Activated T-helper 1 cell treated with anti-CD3 and anti-CD28 coated beads, Interleukin-12 subunit alpha, Interleukin-12 subunit beta, Interleukin-2, Interleukin-4 antibody, amounts not matched to agents 30 ng/mL and 10 ng/mL and 1 ng/mL, durations not matched to agents 14 hours and 24 hours and 36 hours (primary cell): ENCODE measurements around the gene CLCNKA. TPM values are rescaled to one million over a fixed set of nuclear protein-coding genes. Genes with fewer than 3 reads are reported as not detected.

ENCODE experiments used
- DNase-seq: peaks from one replicate; pipeline ENCODE4 v3.0.0; 2021; ENCODE audit warnings: low spot score
- H3K27ac Mint-ChIP-seq: one replicate; pipeline ENCODE4 v1.8.0; 2021; ENCODE audit warnings: mild to moderate bottlenecking, mixed read lengths
- H3K27me3 Mint-ChIP-seq: one replicate; pipeline ENCODE4 v1.8.0; 2022; ENCODE audit warnings: mild to moderate bottlenecking, moderate library complexity, mixed read lengths; ENCODE audit not compliant: insufficient read depth
- H3K36me3 Mint-ChIP-seq: one replicate; pipeline ENCODE4 v1.8.0; 2021; ENCODE audit warnings: low read depth, mixed read lengths
- H3K4me1 Mint-ChIP-seq: one replicate; pipeline ENCODE4 v1.8.0; 2021; ENCODE audit warnings: low read depth, mixed read lengths
- H3K4me3 Mint-ChIP-seq: one replicate; pipeline ENCODE4 v1.8.0; 2021; ENCODE audit warnings: mild to moderate bottlenecking, moderate library complexity, mixed read lengths
- H3K9me3 Mint-ChIP-seq: one replicate; pipeline ENCODE4 v1.8.0; 2021; ENCODE audit warnings: mixed read lengths
- intact Hi-C: fragments of 100-400 bp; cut with micrococcal nuclease; formaldehyde crosslinking; loops from one replicate; pipeline ENCODE4 v1.15.1; 2024
- total RNA-seq: library from RNA; stranded (reverse); gene quantifications from 2 replicates; pipeline ENCODE4 v1.2.3, GENCODE V29; 2022

CLCNKA gene
- total RNA-seq, 1 donor from 2014 or later = not detected

DNA sequence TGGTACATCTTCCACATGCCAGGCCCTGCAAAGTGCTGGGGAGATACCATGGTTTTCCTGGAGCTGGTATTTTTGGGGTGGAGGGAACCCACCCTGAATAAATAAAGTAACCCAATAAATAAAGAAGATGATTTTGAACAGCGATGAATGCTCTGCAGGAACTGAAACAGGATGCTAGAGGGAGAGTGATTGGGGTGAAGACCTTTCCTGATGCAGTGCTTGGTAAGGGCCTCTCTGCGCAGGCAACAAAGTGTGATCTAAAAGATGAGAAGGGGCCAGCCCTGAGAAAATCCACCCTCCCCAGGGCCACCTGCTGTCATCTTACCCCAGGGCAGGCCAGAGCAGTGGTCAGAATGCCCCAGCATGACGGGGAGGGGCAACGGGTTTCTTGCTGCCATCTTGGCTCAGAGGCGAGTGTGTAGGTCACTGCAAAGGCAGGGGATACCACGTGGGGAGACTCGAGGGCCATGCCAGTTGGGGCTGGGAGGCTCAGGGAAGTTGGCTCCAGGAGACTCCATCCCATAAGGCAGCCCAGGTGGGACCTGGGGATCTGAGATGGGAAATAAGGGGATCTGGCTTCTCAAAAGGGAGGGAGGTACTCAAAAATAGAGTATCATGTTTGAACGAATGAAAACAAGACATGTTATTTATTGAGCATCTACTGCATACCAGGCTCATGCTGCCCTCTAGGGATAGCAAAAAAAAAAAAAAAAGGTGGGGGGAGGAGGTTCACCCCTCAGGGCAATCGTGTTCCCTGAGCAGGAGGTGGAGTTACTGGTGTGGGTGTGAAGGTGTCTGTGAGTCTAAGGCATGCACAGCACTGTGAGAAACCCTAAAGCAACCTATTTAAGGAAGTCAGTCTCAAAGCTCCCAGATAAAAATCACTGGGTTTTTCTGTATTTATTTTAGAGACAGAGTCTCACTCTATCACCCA, 15.0 kb upstream of the CLCNKA start:
- Mint-ChIP-seq H3K27me3 (no peaks in the 10 kb centered on the region), H3K4me3 (no peak overlapping the region), H3K36me3 (no peaks in the 10 kb centered on the region), H3K4me1 (peaks cover 19% of the 10 kb centered on the region), H3K9me3 (no peaks in the 10 kb centered on the region), H3K27ac (no peak overlapping the region)
- DNase-seq = no peak
- intact Hi-C loops = loop anchor here (2.0 to 5.0 kb wide), 3 partner anchors 54 to 204 kb away; no protein-coding TSS in a partner anchor

GRCh38 chr1:16007671-16008341, 14.0 kb upstream of the CLCNKA start:
- Mint-ChIP-seq H3K27ac (no peak overlapping the region), H3K9me3 (no peaks in the 10 kb centered on the region), H3K4me1 (peaks cover 23% of the 10 kb centered on the region), H3K4me3 (no peak overlapping the region), H3K27me3 (no peaks in the 10 kb centered on the region), H3K36me3 (no peaks in the 10 kb centered on the region)
- intact Hi-C loops = loop anchor here (2.0 to 5.0 kb wide), 3 partner anchors 55 to 205 kb away; no protein-coding TSS in a partner anchor
- no peak for DNase-seq

DNA sequence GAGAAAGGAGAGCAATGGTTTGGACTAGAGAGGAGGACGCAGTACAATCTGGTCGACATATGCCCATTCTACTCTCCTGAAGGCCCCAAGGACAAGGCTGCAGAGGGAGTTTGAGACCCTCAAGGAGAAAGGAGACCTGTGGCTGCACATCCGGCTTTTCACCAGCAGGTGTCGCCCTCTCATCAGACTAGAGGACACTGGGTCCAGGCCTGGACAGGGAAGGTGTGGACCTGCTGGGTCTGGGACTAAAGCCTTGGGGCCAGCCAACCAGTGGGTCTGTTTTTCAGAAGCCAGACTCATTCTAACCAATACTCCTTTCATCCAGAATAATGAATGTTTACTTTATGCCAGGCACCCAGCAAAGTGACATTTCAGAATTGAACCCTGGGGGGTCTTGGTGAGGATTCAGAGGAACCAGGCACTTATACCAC, 12.8 kb upstream of the CLCNKA start:
- no peak overlapping the region for H3K4me3 Mint-ChIP-seq
- peak; percentile 55 for DNase-seq
- intact Hi-C loops = loop anchor here (1.0 to 5.0 kb wide), 5 partner anchors 24 to 217 kb away; no protein-coding TSS in a partner anchor
- no peaks in the 10 kb centered on the region for H3K36me3 Mint-ChIP-seq
- H3K27me3 Mint-ChIP-seq = no peaks in the 10 kb centered on the region
- H3K9me3 Mint-ChIP-seq = no peaks in the 10 kb centered on the region
- H3K4me1 Mint-ChIP-seq = peaks cover 29% of the 10 kb centered on the region
- H3K27ac Mint-ChIP-seq = no peak overlapping the region

- Mint-ChIP-seq H3K27ac (no peak overlapping the region), H3K36me3 (no peaks in the 10 kb centered on the region), H3K4me1 (peaks cover 35% of the 10 kb centered on the region), H3K4me3 (no peak overlapping the region), H3K27me3 (no peaks in the 10 kb centered on the region), H3K9me3 (no peaks in the 10 kb centered on the region)
- DNase-seq = no peak
- intact Hi-C loops = loop anchor here (1.0 to 5.0 kb wide), 5 partner anchors 24 to 217 kb away; no protein-coding TSS in a partner anchor
These were observed 12.2 kb upstream of the CLCNKA start for GRCh38 chr1:16009678-16010077.

GRCh38 chr1:16010837-16011236, 11.0 kb upstream of the CLCNKA start:
- Mint-ChIP-seq H3K4me3 (no peak overlapping the region), H3K36me3 (no peaks in the 10 kb centered on the region), H3K27ac (no peak overlapping the region), H3K9me3 (no peaks in the 10 kb centered on the region), H3K27me3 (no peaks in the 10 kb centered on the region), H3K4me1 (peaks cover 36% of the 10 kb centered on the region)
- intact Hi-C loops = no loop called here
- no peak for DNase-seq

DNA sequence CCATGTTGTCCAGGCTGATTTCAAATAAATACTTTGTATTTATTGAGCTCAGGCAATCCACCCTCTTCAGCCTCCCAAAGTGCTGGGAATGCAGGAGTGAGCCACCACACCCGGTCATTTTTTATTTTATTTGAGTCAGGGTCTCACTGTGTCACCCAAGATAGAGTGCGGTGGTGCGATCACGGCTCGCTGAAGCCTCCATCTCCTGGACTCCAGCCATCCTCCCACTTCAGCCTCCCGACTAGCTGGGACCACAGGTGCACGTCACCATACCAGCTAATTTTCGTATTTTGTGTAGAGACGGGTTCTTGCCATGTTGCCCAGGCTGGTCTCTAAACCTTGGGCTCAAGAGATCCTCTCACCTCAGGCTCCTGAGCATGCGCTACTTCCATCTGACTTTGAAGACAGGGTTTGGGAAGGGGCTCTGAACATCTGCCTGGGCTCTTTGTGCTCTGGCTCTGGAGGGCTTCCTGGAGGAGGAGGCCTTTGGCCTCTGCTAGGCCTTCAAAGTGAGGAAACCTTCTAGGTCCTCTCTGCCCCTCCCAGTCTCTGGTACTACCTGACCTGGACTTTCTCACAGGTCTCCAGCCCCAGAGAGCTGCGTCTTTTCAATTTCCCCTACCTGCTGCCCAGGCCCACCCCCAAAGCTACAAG, 9.8 kb upstream of the CLCNKA start:
- intact Hi-C loops = no loop called here
- no peaks in the 10 kb centered on the region for H3K9me3 Mint-ChIP-seq
- peaks cover 27% of the 10 kb centered on the region for H3K4me1 Mint-ChIP-seq
- H3K4me3 Mint-ChIP-seq = no peak overlapping the region
- H3K27ac Mint-ChIP-seq = no peak overlapping the region
- no peaks in the 10 kb centered on the region for H3K27me3 Mint-ChIP-seq
- no peaks in the 10 kb centered on the region for H3K36me3 Mint-ChIP-seq
- DNase-seq = no peak

- H3K36me3 Mint-ChIP-seq = no peaks in the 10 kb centered on the region
- no peak for DNase-seq
- no peaks in the 10 kb centered on the region for H3K27me3 Mint-ChIP-seq
- no peak overlapping the region for H3K4me3 Mint-ChIP-seq
- H3K27ac Mint-ChIP-seq = no peak overlapping the region
- intact Hi-C loops = no loop called here
- no peaks in the 10 kb centered on the region for H3K9me3 Mint-ChIP-seq
- H3K4me1 Mint-ChIP-seq = peaks cover 23% of the 10 kb centered on the region
These were observed 9.1 kb upstream of the CLCNKA start for GRCh38 chr1:16012590-16013219.

DNA sequence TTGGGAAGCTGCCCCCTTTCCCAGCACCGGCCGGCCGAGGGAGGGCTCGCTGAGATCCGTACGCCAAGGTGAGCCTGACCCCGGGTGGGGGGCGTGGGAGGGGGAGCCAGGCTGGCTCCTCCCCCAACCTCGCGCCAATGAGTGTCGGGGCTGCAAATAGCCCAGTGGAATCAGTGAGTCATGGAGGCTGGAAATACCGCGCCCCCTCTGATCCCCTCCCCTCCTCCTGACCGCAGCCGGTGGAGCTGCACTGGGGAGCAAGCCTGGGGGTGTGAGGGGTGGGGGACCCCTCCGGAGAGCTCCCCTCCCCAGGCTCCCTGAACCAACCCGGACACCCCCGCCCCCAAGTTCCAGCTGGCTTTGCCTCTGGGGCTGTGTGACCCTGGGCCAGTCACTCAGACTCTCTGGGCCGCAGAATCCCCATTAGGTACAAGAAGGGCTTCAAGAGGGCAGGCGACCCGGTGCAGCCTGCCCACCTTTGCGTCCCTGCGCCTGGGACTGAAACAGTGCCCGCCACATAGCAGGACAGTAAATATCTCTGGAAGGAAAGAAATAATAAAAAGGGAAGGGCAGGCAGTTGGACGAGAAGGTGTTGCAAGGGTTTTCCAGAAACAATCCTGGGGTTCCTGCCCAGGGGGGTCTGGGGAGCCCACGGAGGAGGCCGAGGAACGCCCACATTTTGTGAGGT, 8.5 kb upstream of the CLCNKA start:
- no peaks in the 10 kb centered on the region for H3K27me3 Mint-ChIP-seq
- H3K36me3 Mint-ChIP-seq = no peaks in the 10 kb centered on the region
- DNase-seq = no peak
- no peak overlapping the region for H3K4me3 Mint-ChIP-seq
- intact Hi-C loops = no loop called here
- no peaks in the 10 kb centered on the region for H3K9me3 Mint-ChIP-seq
- H3K27ac Mint-ChIP-seq = peak overlapping the region; percentile 43
- H3K4me1 Mint-ChIP-seq = peaks cover 17% of the 10 kb centered on the region

DNA sequence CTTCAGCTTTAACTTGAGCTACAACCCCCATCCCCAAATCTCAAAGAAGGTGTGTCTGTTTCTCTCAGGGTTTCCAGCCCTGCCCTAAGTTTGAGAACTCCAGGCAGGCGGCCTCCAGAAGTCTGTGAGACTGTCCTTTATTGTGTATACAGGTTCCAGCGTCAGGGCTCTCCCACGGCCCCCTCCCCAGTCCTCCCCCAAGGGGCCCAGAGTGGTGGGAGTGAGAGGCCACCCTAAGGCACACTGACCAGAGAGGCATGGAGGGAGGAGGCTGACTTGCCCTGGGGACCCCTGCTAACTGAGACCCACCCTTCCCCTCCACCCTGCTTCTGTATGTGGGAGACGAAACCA, 8.0 kb upstream of the CLCNKA start:
- Mint-ChIP-seq H3K27ac (no peak overlapping the region), H3K4me1 (peaks cover 17% of the 10 kb centered on the region), H3K9me3 (no peaks in the 10 kb centered on the region), H3K36me3 (no peaks in the 10 kb centered on the region), H3K27me3 (no peaks in the 10 kb centered on the region), H3K4me3 (no peak overlapping the region)
- intact Hi-C loops = no loop called here
- DNase-seq = no peak

DNA sequence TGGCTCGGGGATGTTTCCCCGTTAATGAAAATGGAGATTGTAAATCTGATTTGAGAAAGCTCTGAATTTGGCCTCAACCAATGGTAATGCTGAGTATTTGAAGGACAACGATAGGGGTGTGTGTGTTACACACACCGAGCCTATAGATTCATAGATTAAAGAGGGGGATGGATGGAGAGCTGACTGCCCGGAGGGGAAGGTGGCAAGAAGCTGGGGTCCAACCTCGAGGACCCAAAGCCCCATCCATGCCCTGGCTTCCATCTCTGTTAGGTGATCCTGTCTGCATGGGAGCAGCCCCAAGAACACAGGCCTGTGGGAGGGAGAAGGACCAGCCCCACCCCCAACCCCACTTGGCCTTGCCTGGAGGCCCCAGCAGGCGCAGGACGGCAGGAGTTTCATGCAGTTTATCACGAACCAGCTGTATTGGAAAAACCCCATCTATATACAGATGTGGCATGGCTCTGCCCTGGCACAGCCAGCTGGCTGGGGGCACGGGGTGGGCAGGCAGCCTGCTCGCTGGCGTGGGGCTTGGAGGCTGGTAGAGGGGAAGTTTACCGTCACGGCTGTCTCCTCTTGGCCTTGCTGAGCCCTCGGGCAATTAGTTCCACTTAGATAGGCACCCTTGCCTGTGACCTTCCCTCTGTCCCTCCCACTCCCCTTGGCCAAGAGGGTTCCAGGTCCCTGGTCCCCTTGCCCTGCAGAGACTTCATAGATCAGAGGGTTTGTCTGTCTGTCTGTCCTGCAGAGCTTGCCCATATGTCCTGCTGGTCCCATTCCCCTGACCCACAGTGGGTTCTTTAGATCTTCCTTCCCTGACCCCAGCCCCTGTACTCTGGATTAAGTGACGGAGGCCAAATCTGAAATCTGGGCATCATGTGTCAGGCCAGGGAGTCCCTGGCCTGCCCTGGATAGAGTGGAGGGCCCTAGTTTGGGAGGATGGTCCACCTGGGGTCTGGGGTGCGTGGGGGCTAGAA, 7.0 kb upstream of the CLCNKA start:
- Mint-ChIP-seq H3K4me3 (no peak overlapping the region), H3K27me3 (peaks cover 4% of the 10 kb centered on the region), H3K36me3 (no peaks in the 10 kb centered on the region), H3K27ac (no peak overlapping the region), H3K9me3 (no peaks in the 10 kb centered on the region), H3K4me1 (peaks cover 17% of the 10 kb centered on the region)
- intact Hi-C loops = no loop called here
- no peak for DNase-seq

DNA sequence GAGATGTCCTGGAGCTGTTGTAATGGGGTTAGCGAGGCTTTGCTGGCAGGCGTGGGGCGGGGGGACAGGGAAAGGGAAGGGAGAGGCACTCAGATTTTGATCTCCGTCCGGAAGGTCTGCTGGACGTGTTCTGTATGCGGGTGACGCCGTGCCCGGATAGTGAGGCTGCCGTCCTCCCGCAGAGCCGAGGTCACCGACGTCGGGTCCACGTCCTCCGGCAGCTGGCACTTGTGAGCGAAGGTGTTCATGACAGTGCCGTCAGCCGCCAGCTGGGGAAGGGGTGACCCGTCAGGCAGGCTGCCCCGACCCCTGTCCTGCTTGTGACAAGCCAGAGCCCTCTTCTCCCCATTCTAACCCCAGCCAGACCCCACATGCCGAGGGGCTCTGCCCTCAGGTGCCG, 6.3 kb upstream of the CLCNKA start:
- intact Hi-C loops = no loop called here
- no peak for DNase-seq
- Mint-ChIP-seq H3K4me3 (no peak overlapping the region), H3K9me3 (no peaks in the 10 kb centered on the region), H3K4me1 (peaks cover 17% of the 10 kb centered on the region), H3K27ac (no peak overlapping the region), H3K27me3 (peaks cover 7% of the 10 kb centered on the region), H3K36me3 (no peaks in the 10 kb centered on the region)
